H1 (cell line): Measurements from ENCODE around the gene MBNL2. TPM values are rescaled to one million over a fixed set of nuclear protein-coding genes. Genes with fewer than 3 reads are reported as not detected.

ENCODE experiments used
- CTCF ChIA-PET: fragments of 300-600 bp; sonication (Branson Sonifier 250); formaldehyde crosslinking; loops from one replicate; lab custom pipeline; 2021; ENCODE audit not compliant: partially characterized antibody; lab: Charles Lee
- POLR2A ChIA-PET: fragments of 300-600 bp; sonication (Branson Sonifier 250); formaldehyde crosslinking; loops from one replicate; lab custom pipeline; 2021; ENCODE audit warnings: inconsistent platforms; ENCODE audit not compliant: partially characterized antibody; lab: Charles Lee
- DNase-seq, 2 experiments: peaks; one replicate each; pipeline versions ENCODE4 v3.0.0 to v3.0.0-alpha.2; 2010 to 2022; ENCODE audit warnings: low spot score in 2 of 2, low read depth in 1 of 2, mixed read lengths in 1 of 2
- FAIRE-seq: peaks from 2 replicates; lab custom pipeline; 2011; peaks lifted over from hg19 to GRCh38; lab: Jason Lieb, UNC
- H2AFZ ChIP-seq: 2 replicates; pipeline ENCODE4 v1.8.1; 2012; ENCODE audit warnings: low read length, inconsistent platforms
- H2AK5ac ChIP-seq: 2 replicates; pipeline ENCODE4 v1.6.1; 2013; ENCODE audit warnings: low read depth, low read length
- H2BK120ac ChIP-seq: replicated peaks from 2 replicates; pipeline ENCODE3; 2013; ENCODE audit warnings: low read depth, low read length, inconsistent platforms
- H2BK12ac ChIP-seq: 2 replicates; pipeline ENCODE4 v1.6.1; 2013; ENCODE audit warnings: low read depth, low read length
- H2BK15ac ChIP-seq: 2 replicates; pipeline ENCODE4 v1.6.1; 2013; ENCODE audit warnings: low read length
- H2BK20ac ChIP-seq: 2 replicates; pipeline ENCODE4 v1.6.1; 2013; ENCODE audit warnings: low read length
- H2BK5ac ChIP-seq: 2 replicates; pipeline ENCODE4 v1.6.1; 2013; ENCODE audit warnings: low read depth, low read length
- H3K14ac ChIP-seq: 2 replicates; pipeline ENCODE4 v1.6.1; 2013; ENCODE audit warnings: inconsistent platforms; ENCODE audit not compliant: insufficient read length
- H3K18ac ChIP-seq: 2 replicates; pipeline ENCODE4 v1.6.1; 2013; ENCODE audit warnings: low read length; ENCODE audit errors: extremely low read depth
- H3K23ac ChIP-seq: 2 replicates; pipeline ENCODE4 v1.6.1; 2013; ENCODE audit warnings: inconsistent platforms; ENCODE audit not compliant: insufficient read length
- H3K23me2 ChIP-seq: 2 replicates; pipeline ENCODE4 v1.6.1; 2013; ENCODE audit warnings: low read depth, low read length
- H3K27ac ChIP-seq: 2 replicates; pipeline ENCODE4 v1.6.1; 2011; ENCODE audit warnings: low read depth, low read length, inconsistent platforms
- H3K27me3 ChIP-seq, 4 experiments: replicated peaks in 1 of 4; 1 replicate in 1 of 4; 2 replicates in 3 of 4; pipeline versions ENCODE4 v1.6.1 to v1.8.1; 2011 to 2013; ENCODE audit warnings: low read length in 3 of 4, mild to moderate bottlenecking in 3 of 4, inconsistent platforms in 2 of 4, mixed read lengths in 2 of 4, moderate library complexity in 1 of 4; ENCODE audit not compliant: control insufficient read depth in 3 of 4, insufficient read depth in 3 of 4; ENCODE audit errors: extremely low read depth in 1 of 4
- H3K36me3 ChIP-seq, 4 experiments: 2 replicates each; pipeline versions ENCODE4 v1.6.1 to v1.8.1; 2011 to 2013; ENCODE audit warnings: mild to moderate bottlenecking in 4 of 4, low read length in 3 of 4, moderate library complexity in 2 of 4, control low read depth in 1 of 4, inconsistent platforms in 1 of 4; ENCODE audit not compliant: insufficient read depth in 4 of 4, control insufficient read depth in 2 of 4
- H3K4ac ChIP-seq: replicated peaks from 2 replicates; pipeline ENCODE3; 2013; ENCODE audit warnings: low read length, low read depth, mixed read lengths, inconsistent platforms; ENCODE audit not compliant: insufficient read length
- H3K4me1 ChIP-seq, 4 experiments: replicated peaks in 1 of 4; 1 replicate in 1 of 4; 2 replicates in 3 of 4; pipeline versions ENCODE4 v1.6.1 to v1.8.1; 2011 to 2013; ENCODE audit warnings: low read length in 3 of 4, inconsistent platforms in 2 of 4, mixed read lengths in 1 of 4; ENCODE audit not compliant: insufficient read depth in 4 of 4, control insufficient read depth in 3 of 4
- H3K4me2 ChIP-seq, 2 experiments: 2 replicates each; pipeline versions ENCODE4 v1.6.1 to v1.8.1; 2011 to 2013; ENCODE audit warnings: low read depth in 2 of 2, low read length in 2 of 2, control low read depth in 1 of 2, inconsistent platforms in 1 of 2, mild to moderate bottlenecking in 1 of 2; ENCODE audit not compliant: insufficient read depth in 1 of 2
- H3K4me3 ChIP-seq, 4 experiments: fragments of 200-600, 300-600 bp in 1 of 4; sonication (generic), shearing (Covaris generic), sonication (Bioruptor Twin) in 1 of 4; 2 replicates each; pipeline versions ENCODE4 v1.5.1 to v1.8.1; 2011 to 2016; ENCODE audit warnings: low read length in 4 of 4, low read depth in 3 of 4, control low read depth in 2 of 4, inconsistent platforms in 2 of 4, mild to moderate bottlenecking in 2 of 4, mixed read lengths in 1 of 4, moderate library complexity in 1 of 4; ENCODE audit not compliant: insufficient read depth in 2 of 4; ENCODE audit errors: extremely low read depth in 1 of 4
- H3K56ac ChIP-seq: replicated peaks from 2 replicates; pipeline ENCODE3; 2013; ENCODE audit warnings: low read depth, mild to moderate bottlenecking, mixed read lengths, low read length, inconsistent platforms; ENCODE audit not compliant: insufficient read length
- H3K79me1 ChIP-seq: 2 replicates; pipeline ENCODE4 v1.6.1; 2013; ENCODE audit warnings: low read depth, low read length, control low read depth
- H3K79me2 ChIP-seq, 2 experiments: 2 replicates each; pipeline versions ENCODE4 v1.6.1 to v1.8.1; 2012 to 2013; ENCODE audit warnings: low read length in 2 of 2, mild to moderate bottlenecking in 2 of 2, inconsistent platforms in 1 of 2; ENCODE audit not compliant: insufficient read depth in 2 of 2, control insufficient read depth in 1 of 2
- H3K9ac ChIP-seq, 4 experiments: replicated peaks in 1 of 4; 1 replicate in 1 of 4; 2 replicates in 3 of 4; pipeline versions ENCODE4 v1.6.1 to v1.8.1; 2011 to 2013; ENCODE audit warnings: low read depth in 3 of 4, low read length in 3 of 4, control low read depth in 2 of 4, mild to moderate bottlenecking in 2 of 4, moderate library complexity in 2 of 4, inconsistent platforms in 1 of 4; ENCODE audit errors: extremely low read depth in 1 of 4
- H3K9me3 ChIP-seq, 2 experiments: 2 replicates each; pipeline versions ENCODE4 v1.6.1 to v1.8.1; 2012 to 2013; ENCODE audit warnings: mild to moderate bottlenecking in 2 of 2, moderate library complexity in 2 of 2, control low read depth in 1 of 2, inconsistent platforms in 1 of 2, low read depth in 1 of 2, low read length in 1 of 2, mixed read lengths in 1 of 2; ENCODE audit not compliant: insufficient read depth in 2 of 2
- H4K20me1 ChIP-seq, 2 experiments: replicated peaks in 1 of 2; 2 replicates each; pipeline versions ENCODE3 to v1.8.1; 2011 to 2013; ENCODE audit warnings: inconsistent platforms in 2 of 2, low read length in 2 of 2, mild to moderate bottlenecking in 1 of 2; ENCODE audit not compliant: insufficient read depth in 2 of 2, control insufficient read depth in 1 of 2
- H4K5ac ChIP-seq: 2 replicates; pipeline ENCODE4 v1.6.1; 2013; ENCODE audit warnings: low read length, low read depth, mixed read lengths, inconsistent platforms; ENCODE audit not compliant: insufficient read length
- H4K8ac ChIP-seq: 2 replicates; pipeline ENCODE4 v1.8.0; 2013; ENCODE audit warnings: mild to moderate bottlenecking, moderate library complexity, low read length, inconsistent platforms; ENCODE audit not compliant: insufficient read depth; ENCODE audit errors: extremely low read depth
- H4K91ac ChIP-seq: replicated peaks from 2 replicates; pipeline ENCODE3; 2013; ENCODE audit warnings: low read length, mixed read lengths, inconsistent platforms; ENCODE audit not compliant: insufficient read length
- BCL11A ChIP-seq, 2 experiments: IDR thresholded peaks; one replicate each; pipeline ENCODE4 v1.6.1; 2011; ENCODE audit warnings: low read depth in 2 of 2, low read length in 2 of 2, mild to moderate bottlenecking in 2 of 2
- CHD1 ChIP-seq: IDR thresholded peaks from 2 replicates; pipeline ENCODE4 v1.6.1; 2012; ENCODE audit warnings: low read depth, low read length, improper control_type of control experiment
- CTCF ChIP-seq, 3 experiments: IDR thresholded peaks; 1 replicate in 2 of 3; 2 replicates in 1 of 3; pipeline versions ENCODE4 v1.5.1 to v1.6.1; 2011; ENCODE audit warnings: low read length in 3 of 3, mild to moderate bottlenecking in 3 of 3, inconsistent platforms in 2 of 3, low read depth in 1 of 3, moderate library complexity in 1 of 3; ENCODE audit not compliant: insufficient read depth in 1 of 3; ENCODE audit errors: control extremely low read depth in 1 of 3
- MAX ChIP-seq: IDR thresholded peaks from 2 replicates; pipeline ENCODE4 v1.6.1; 2012; ENCODE audit warnings: inconsistent platforms
- POU5F1 ChIP-seq: IDR thresholded peaks from 2 replicates; pipeline ENCODE4 v1.6.1; 2011; ENCODE audit warnings: low read depth, mild to moderate bottlenecking, low read length, moderate library complexity
- SP4 ChIP-seq: IDR thresholded peaks from 2 replicates; pipeline ENCODE4 v1.6.1; 2012; ENCODE audit warnings: low read length, inconsistent platforms
- TAF1 ChIP-seq: IDR thresholded peaks from 2 replicates; pipeline ENCODE4 v1.6.1; 2011; ENCODE audit warnings: mild to moderate bottlenecking, low read depth, low read length
- USF2 ChIP-seq: IDR thresholded peaks from 2 replicates; pipeline ENCODE4 v1.6.1; 2011; ENCODE audit warnings: low read length, improper control_type of control experiment
- WGBS, 2 experiments: shearing (Covaris generic) in 1 of 2; methylation state at CpG; one replicate each; pipeline versions ENCODE4 v1.1.6 to v1.1.7; 2013 to 2015; ENCODE audit warnings: low lambda C conversion rate in 2 of 2, mixed read lengths in 2 of 2, inconsistent platforms in 1 of 2, low coverage in 1 of 2, missing lambda C conversion rate in 1 of 2; ENCODE audit not compliant: insufficient replicate concordance in 2 of 2, insufficient coverage in 1 of 2, insufficient read length in 1 of 2; ENCODE audit errors: extremely low coverage in 1 of 2, missing lambda C conversion rate in 1 of 2; 5-methylcytosine and 5-hydroxymethylcytosine counted together
- polyA plus RNA-seq, 7 experiments: library from polyadenylated mRNA; depleted of rRNA in 3 of 7; stranded (reverse) in 5 of 7; unstranded in 2 of 7; fragments of >200 nt in 5 of 7; fragments of 200-250 nt in 2 of 7; gene quantifications; 1 replicate in 5 of 7; 2 replicates in 1 of 7; 4 replicates in 1 of 7; pipeline versions ENCODE4 v1.2.1 to v1.2.3, GENCODE V29; 2011 to 2013; ENCODE audit warnings: missing spikeins in 2 of 7, mixed read lengths in 2 of 7
- total RNA-seq: library from RNA; stranded (reverse); fragmentation: NEBNext Ultra II Directional; extraction: Animal tissue kit (Norgen Biotek cat#: 25700); gene quantifications from 2 replicates; pipeline ENCODE4 v1.2.1, GENCODE V29; 2021

Gene MBNL2
- total and polyA plus RNA-seq, 2 of the 8 experiments (the other 6 are each of a cell fraction or from before 2014, with no cell fraction given): 1.0 to 2.6 TPM

GRCh38 chr13:97319113-97319720 is 97.1 kb downstream of the MBNL2 start:
- H3K79me2 ChIP-seq: no peaks in the 10 kb centered on the region
- no peaks in the 10 kb centered on the region for H3K23me2 ChIP-seq
- no peak overlapping the region for H2BK15ac ChIP-seq
- no peak overlapping the region for H2BK12ac ChIP-seq
- no peak overlapping the region for H2BK20ac ChIP-seq
- no peak overlapping the region for H3K4me3 ChIP-seq
- FAIRE-seq (no peak), DNase-seq (no peak)
- WGBS, 2 experiments: 85% methylated on average over 9 of the region's 9 CpGs; no CpG with 5 or more reads in 1 of the 2 experiments
- no peaks in the 10 kb centered on the region for H3K9me3 ChIP-seq
- no peaks in the 10 kb centered on the region for H3K36me3 ChIP-seq
- H4K20me1 ChIP-seq: no peaks in the 10 kb centered on the region
- H3K4me2 ChIP-seq: no peak overlapping the region
- no peak overlapping the region for H3K9ac ChIP-seq
- no peak overlapping the region for H2BK120ac ChIP-seq
- no peak overlapping the region for H2BK5ac ChIP-seq
- H3K4ac ChIP-seq: no peak overlapping the region
- H3K27ac ChIP-seq: no peak overlapping the region
- no peaks in the 10 kb centered on the region; the same call in 1 of the 2 replicates for H3K79me1 ChIP-seq
- peaks cover 0 to 3% (median 1%) of the 10 kb centered on the region in 4 experiments; a peak in 2 of 7 replicates for H3K4me1 ChIP-seq
- POLR2A ChIA-PET: interaction anchor here (1.4 kb wide), 1 partner anchor 52 kb away, joined by 4 read pairs; no protein-coding TSS in a partner anchor
- no peak overlapping the region for H3K18ac ChIP-seq
- H4K8ac ChIP-seq: no peak overlapping the region; the same call in 1 of the 2 replicates
- H3K14ac ChIP-seq: no peak overlapping the region
- H4K5ac ChIP-seq: no peak overlapping the region
- no peak overlapping the region for H3K56ac ChIP-seq
- H3K23ac ChIP-seq: no peak overlapping the region
- no peak overlapping the region for H2AFZ ChIP-seq
- H4K91ac ChIP-seq: no peak overlapping the region
- no peaks in the 10 kb centered on the region for H3K27me3 ChIP-seq
- no peak overlapping the region for H2AK5ac ChIP-seq
- CTCF ChIA-PET: interaction anchor here (1.3 to 1.5 kb wide), 2 partner anchors 8 to 50 kb away, joined by 3 to 4 read pairs; no protein-coding TSS in a partner anchor
- no peak for TF ChIP-seq POU5F1
- no peak for TF ChIP-seq USF2
- TF ChIP-seq CTCF (IDR thresholded peaks at IDR 0.05; ENCODE audit: control extremely low read depth in 1 of 3, insufficient read depth in 1 of 3, low read depth in 1 of 3, low read length in 3 of 3): no peak
- no peak for TF ChIP-seq BCL11A (IDR thresholded peaks at IDR 0.05; ENCODE audit: low read depth in 2 of 2, low read length in 2 of 2)
- TF ChIP-seq TAF1: no peak
- TF ChIP-seq CHD1: no peak
- no peak for TF ChIP-seq SP4
- TF ChIP-seq MAX: no peak
